Neutrophil (primary cell): ENCODE measurements around the gene PSMB4.

Experiments used
- H3K27ac ChIP-seq: fragments of 200-600 bp; sonication (generic); 2 replicates; pipeline ENCODE4 v1.5.1; 2016; ENCODE audit warnings: mild to moderate bottlenecking, moderate library complexity
- H3K27me3 ChIP-seq: fragments of 200-600 bp; sonication (generic); 2 replicates; pipeline ENCODE4 v1.6.0; 2016; ENCODE audit warnings: mild to moderate bottlenecking
- H3K36me3 ChIP-seq: fragments of 200-600 bp; sonication (generic); 2 replicates; pipeline ENCODE4 v1.5.1; 2017
- H3K4me1 ChIP-seq, 2 experiments: fragments of 200-600 bp in 1 of 2; sonication (generic) in 1 of 2; 1 replicate in 1 of 2; 2 replicates in 1 of 2; pipeline versions ENCODE4 v1.5.1 to v1.6.1; 2013 to 2016; ENCODE audit warnings: low read depth in 1 of 2, low read length in 1 of 2, mild to moderate bottlenecking in 1 of 2, moderate library complexity in 1 of 2; ENCODE audit not compliant: control insufficient read depth in 1 of 2, insufficient read depth in 1 of 2
- H3K4me3 ChIP-seq, 2 experiments: fragments of 200-600 bp in 1 of 2; sonication (generic) in 1 of 2; 1 replicate in 1 of 2; 2 replicates in 1 of 2; pipeline ENCODE4 v1.5.1; 2013 to 2016; ENCODE audit warnings: low read depth in 1 of 2, low read length in 1 of 2, mild to moderate bottlenecking in 1 of 2, moderate library complexity in 1 of 2
- H3K9me3 ChIP-seq: fragments of 200-600 bp; sonication (generic); 2 replicates; pipeline ENCODE4 v1.5.1; 2016
- TF ChIP-seq, protein P1 (sequence below): fragments of 200-600 bp; sonication (generic); IDR thresholded peaks from 2 replicates; pipeline ENCODE4 v1.5.1; 2016; ENCODE audit warnings: antibody characterized with exemption

PSMB4 gene

DNA sequence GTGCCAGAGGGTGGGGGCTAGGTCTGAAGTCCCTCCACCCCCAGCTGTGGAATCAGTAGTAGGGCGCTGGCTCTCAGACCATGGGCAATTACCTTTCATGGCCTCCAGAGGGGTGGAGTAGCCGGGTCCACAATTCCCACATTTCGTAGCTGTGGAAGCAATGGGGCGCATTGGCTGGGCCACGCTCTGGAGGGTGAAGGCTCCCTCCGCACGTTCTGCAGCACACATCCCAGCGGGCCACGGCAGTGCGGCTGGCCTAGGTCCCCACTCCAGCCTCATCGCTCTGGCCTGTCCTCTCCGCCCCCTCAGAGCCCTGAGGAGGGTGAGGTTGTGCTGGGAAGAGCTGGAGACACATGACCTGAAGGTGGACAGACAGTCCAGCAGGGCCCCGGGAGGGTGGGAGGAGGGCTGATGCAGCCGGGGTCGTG is 29.7 kb upstream of the PSMB4 start:
- no peaks in the 10 kb centered on the region for H3K9me3 ChIP-seq
- no peaks in the 10 kb centered on the region for H3K4me1 ChIP-seq
- no peaks in the 10 kb centered on the region for H3K36me3 ChIP-seq
- H3K27me3 ChIP-seq: no peaks in the 10 kb centered on the region
- H3K4me3 ChIP-seq: no peak overlapping the region
- TF ChIP-seq, protein P1, sequence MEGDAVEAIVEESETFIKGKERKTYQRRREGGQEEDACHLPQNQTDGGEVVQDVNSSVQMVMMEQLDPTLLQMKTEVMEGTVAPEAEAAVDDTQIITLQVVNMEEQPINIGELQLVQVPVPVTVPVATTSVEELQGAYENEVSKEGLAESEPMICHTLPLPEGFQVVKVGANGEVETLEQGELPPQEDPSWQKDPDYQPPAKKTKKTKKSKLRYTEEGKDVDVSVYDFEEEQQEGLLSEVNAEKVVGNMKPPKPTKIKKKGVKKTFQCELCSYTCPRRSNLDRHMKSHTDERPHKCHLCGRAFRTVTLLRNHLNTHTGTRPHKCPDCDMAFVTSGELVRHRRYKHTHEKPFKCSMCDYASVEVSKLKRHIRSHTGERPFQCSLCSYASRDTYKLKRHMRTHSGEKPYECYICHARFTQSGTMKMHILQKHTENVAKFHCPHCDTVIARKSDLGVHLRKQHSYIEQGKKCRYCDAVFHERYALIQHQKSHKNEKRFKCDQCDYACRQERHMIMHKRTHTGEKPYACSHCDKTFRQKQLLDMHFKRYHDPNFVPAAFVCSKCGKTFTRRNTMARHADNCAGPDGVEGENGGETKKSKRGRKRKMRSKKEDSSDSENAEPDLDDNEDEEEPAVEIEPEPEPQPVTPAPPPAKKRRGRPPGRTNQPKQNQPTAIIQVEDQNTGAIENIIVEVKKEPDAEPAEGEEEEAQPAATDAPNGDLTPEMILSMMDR: no peak
- H3K27ac ChIP-seq: no peak overlapping the region

DNA sequence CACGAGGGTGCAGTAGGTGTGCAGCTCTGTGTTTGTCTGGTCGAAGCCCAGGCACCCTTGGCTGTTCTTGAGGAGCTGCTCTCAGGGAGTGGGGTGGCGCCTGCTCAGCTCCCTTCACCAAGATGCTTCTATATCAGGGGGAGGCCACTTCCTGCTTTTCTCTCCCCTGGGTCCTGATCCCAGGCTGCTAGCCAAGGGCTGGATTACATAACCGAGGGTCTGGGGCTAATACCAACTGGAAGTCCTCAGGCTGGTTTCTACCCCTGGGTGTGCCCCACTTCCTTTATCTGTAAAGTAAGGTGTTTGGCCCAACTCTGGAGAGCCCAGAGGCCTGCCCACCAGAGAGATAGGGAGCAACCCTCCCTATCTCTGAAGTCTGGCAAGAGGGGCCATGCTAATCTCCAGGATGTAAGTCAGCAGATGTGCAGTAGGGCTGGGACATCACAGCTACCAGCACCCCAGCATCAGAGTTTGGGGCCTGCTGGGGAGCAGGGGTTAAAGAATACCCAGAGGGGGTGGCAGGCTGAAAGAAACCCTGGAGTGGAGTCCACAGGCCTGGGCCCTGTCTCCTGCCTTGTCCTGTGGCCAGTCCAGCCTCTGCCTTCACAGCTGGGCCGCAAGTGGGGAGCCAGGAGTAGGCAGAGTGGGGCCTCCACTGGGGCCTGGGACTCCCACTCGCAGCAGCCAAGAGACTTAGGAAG is 29.0 kb upstream of the PSMB4 start:
- Histone ChIP-seq H3K4me3 (no peak overlapping the region), H3K27ac (no peak overlapping the region), H3K36me3 (no peaks in the 10 kb centered on the region), H3K4me1 (no peaks in the 10 kb centered on the region), H3K27me3 (no peaks in the 10 kb centered on the region), H3K9me3 (no peaks in the 10 kb centered on the region)
- TF ChIP-seq, protein P1: no peak

DNA sequence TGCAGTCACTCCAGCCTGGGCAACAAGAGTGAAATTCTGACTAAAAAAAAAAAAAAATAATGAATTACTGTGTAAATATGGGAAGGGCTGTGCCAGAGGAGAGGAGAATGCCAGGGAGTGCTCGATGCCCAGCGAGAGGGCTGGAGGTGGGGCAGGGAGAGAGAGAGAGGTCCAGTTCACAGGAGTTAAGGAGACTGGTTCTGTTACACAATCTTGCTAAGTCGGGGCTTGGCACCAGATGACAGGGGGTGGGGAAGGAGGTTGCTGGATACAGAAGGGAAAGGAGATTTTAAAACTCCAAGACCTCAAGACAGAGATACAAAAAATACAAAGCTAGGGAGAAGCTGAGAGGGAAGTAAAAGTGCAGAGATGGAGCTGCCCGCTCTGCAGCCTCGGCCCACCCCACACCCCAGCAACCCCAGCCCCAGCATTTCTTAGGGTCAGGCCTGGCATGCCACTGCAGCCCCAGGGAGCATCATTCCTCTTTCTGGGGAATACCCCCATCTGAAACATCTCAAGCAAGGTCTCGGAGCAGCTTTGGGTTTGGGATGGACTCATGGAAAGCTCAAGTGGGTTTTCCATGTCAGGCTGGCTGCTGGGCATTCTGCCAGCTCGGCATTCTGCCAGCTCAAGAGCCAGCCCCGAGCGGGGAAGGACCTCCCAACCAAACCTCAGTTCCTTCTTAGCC is 27.9 kb upstream of the PSMB4 start:
- H3K27me3 ChIP-seq: no peaks in the 10 kb centered on the region
- TF ChIP-seq, protein P1: no peak
- no peaks in the 10 kb centered on the region for H3K36me3 ChIP-seq
- no peak overlapping the region for H3K27ac ChIP-seq
- no peaks in the 10 kb centered on the region for H3K4me1 ChIP-seq
- no peaks in the 10 kb centered on the region for H3K9me3 ChIP-seq
- no peak overlapping the region for H3K4me3 ChIP-seq

DNA sequence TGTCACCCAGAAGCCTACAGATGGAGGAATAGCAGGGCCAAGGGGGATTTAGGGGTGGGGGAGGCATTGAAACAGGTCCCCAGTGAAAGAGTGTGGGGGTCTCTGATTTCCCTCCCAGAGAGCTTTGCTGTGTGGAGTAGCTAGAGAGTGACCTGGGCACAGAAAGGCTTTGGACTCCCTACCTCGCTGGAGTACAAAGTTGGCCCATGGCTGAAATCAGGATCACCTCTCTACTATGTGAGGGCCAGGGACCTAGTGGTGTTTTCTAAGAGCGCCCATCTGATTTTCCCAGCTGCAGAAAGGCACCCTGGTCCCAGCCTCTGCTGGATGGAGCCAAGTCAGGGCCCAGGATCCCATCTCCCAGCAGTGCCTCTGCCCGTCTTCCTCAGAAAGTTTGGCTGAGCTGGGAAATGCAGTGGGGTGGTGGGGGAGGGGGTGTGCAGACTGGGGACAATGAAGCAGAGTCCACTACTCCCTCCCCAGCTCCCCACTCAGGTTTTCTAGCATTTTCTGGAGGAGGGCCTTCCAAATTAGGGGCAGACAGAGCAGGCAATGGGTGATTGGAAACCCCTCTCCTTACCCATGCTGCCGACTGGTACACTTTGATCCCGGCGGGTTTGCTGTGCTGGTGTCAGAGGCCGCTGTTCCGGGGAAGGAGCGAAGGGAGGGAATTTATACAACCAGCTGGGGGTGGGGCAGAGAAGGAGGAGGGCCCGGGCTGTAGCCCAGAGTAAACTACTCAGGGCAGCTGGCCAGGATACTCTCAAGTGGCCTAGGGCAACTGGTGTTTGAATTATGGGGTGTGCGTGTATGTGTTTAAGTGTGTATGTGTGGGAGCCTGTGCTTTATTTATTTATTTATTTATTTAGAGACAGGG is 27.1 kb upstream of the PSMB4 start, which contains the start of gene SELENBP1:
SELENBP1 (minus strand) TSS at position 648 of the 877 bp plus-strand sequence; CDS start at position 584, 64 bp downstream.
- H3K36me3 ChIP-seq: no peaks in the 10 kb centered on the region
- no peaks in the 10 kb centered on the region for H3K9me3 ChIP-seq
- H3K4me3 ChIP-seq: no peak within 1 kb of the TSS

DNA sequence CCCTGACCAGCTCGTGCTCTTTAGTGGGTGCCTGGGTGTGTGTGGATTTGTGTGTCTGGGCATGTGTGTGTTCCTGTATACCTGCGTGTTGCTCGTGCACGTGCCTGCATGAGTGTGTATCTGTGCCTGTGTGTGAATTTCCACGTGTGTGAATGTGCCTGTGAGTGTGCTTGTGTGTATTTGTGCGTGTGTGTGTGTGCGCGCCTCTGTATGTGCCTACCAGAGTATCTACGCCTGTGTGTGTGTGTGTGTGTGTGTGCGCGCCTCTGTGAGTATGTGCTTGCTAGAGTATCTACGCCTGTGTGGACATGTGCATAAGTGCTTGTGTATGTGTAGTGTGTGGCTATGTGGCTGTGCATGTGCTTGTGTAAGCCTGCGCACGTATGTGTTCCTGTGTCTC is 26.2 kb upstream of the PSMB4 start:
- TF ChIP-seq, protein P1: no peak
- H3K27ac ChIP-seq: no peak overlapping the region
- no peaks in the 10 kb centered on the region for H3K4me1 ChIP-seq
- no peak overlapping the region for H3K4me3 ChIP-seq
- no peaks in the 10 kb centered on the region for H3K36me3 ChIP-seq
- H3K9me3 ChIP-seq: no peaks in the 10 kb centered on the region
- no peaks in the 10 kb centered on the region for H3K27me3 ChIP-seq

More for the DNA sequence above, 27.1 kb upstream of the PSMB4 start, which contains the start of gene SELENBP1:
- H3K27ac ChIP-seq: no peak within 1 kb of the TSS
- H3K4me1 ChIP-seq: no peaks in the 10 kb centered on the region
- H3K27me3 ChIP-seq: no peaks in the 10 kb centered on the region
- TF ChIP-seq, protein P1: no peak
